Measurements from ENCODE around the gene MACROD2.

The MACROD2 gene

DNA sequence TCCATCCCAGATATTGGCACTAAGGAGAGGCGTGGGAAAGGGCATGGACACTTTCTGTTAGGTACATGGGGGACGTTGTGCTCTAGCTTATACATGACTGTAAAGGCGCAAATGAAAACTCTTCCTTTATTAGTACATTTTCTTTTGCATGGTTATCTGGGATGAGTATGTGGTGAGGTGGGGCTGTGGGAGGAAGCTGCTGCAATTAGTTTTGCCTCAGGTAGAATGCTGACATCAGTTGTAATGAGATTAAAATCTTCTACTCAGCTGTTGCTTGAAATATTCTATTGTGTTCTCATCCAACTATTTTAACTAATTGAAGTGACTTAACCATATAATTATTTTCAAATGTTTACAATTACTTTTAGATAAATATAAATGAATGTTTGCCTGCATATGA, 560.4 kb downstream of the MACROD2 start:
- no peak for DNase-seq

DNA sequence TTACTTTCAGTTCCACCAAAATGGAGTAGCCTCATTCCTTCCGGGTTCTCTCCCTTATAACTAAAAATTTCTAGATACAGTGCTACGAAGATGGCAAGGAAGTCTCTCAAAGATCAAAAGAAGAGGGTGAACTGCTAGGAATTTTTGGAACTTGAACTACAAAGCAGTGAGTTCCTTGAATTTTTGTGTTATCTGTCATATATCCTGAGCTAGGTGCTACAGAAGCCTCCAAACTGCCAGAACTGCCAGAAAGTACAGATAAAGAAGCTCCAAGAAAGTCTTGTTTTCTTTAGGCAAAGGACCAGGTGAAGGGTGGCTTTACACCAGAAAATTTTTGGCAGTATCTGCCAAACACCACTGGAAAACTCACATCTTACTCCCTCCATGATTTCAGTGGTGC, 560.9 kb downstream of the MACROD2 start:
- no peak for DNase-seq

DNA sequence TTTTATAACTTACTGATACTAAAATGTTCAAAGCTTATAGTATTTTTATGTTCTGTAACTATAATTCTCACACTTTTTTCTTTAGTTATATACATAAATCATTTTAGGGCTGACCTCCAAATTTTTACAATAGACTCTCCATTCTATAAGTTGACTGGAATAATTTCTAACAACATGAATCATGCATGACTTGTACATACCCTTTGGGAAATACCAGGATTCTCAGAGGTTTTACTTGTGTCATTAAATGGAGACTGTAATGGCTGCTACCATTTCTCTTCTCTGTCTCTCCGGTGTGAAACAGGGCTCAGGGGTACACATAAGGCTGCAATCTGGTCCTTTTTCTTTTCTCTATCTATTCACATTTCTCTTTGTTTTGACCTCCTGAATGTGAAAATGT, 564.3 kb downstream of the MACROD2 start:
- no peak for DNase-seq

DNA sequence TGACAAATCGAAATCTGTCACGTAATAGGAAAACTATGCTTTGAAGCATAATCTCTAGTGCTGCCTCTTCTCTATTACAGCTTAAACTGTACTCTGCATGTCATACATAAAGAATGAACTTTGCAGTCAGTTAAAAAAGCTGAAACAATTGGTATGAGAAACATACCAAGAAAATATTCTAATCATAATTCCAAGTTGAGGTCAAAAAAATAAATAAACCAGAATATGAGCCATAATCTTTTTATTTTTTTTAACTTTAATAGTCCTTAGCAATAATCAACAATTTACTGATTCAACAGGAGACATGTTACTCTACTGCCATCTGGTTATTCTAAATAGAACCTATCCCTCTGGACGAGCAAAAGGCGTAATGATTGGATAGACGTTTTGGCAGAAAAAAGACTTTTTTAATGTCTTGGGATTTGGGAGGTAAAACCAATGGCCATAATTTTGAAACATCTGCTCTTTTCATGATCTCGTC, 566.5 kb downstream of the MACROD2 start:
- DNase-seq = no peak

DNA sequence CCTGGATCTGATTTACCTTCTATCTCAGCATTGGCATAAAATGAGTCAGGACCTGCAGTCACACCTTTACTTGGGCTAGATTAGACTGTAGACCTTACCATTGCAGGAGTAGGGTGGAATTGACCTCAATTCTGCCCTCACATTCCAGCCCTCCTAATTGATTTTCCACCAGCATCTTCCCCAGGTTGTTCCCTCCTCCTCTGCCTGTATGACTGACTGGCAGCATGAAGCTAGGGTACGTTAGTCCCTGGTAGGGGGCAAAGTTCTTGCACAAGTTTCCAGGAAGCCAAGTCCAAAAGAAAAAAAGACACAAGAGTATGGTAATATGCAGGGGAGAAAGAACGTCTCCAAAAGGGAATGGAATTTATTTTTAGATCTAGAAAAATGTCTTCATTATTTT, 567.7 kb downstream of the MACROD2 start:
- DNase-seq = no peak

DNA sequence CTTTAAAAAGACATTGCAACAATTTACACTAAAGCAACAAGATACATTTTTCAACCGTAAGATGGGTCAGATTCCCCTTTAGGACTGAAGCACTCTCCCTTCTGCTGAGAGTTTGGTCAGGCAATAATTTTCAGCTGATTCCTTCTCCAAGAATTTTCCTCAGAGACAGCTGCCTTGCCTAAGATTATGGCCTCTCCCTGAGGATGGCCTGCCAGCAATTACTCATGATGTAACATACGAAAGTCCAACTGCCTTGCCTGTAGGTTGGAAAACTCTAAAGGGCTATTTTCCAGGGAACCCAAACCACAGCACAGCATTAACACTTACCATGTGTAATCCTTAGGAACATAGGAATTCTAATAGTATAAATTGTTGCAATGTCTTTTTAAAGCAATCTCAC, 571.2 kb downstream of the MACROD2 start:
- DNase-seq = no peak

DNA sequence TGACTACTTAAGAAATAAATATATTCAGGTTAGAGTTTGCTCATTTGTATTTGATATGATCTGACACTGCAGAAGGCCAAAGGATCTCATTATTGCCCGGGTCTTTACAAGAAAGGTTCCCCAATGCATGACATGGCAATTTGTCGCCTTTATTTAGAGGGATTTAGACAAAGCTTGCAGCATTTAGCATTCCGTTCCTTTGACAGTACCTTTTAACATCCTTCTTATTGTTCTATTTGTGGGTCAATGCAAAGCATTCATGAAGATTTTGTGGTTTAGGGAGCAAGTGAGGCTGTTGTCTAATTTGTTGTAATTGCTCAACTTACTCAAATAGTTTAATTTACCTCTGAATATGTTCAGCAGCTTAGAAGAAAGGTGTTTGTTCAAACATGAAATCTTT, 572.9 kb downstream of the MACROD2 start:
- no peak for DNase-seq

DNA sequence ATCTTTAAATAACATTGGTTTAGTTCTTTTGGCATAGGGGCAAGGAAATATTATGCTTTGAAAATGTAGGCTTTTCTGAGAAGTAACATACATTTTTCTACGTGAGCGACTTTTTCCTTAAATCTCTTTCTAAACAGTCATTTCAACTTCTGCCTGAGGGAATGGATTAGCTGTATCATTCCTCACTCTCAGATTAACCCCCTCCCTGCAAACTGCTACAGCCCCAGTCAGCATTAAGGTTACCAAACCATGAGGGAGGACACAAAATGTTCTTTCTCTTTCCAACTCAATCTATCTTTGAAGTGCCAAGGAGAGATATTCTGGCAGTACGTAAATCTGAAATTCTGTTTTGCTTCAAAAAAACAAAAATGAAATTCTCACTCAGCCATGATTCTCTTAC, 573.4 kb downstream of the MACROD2 start:
- no peak for DNase-seq

DNA sequence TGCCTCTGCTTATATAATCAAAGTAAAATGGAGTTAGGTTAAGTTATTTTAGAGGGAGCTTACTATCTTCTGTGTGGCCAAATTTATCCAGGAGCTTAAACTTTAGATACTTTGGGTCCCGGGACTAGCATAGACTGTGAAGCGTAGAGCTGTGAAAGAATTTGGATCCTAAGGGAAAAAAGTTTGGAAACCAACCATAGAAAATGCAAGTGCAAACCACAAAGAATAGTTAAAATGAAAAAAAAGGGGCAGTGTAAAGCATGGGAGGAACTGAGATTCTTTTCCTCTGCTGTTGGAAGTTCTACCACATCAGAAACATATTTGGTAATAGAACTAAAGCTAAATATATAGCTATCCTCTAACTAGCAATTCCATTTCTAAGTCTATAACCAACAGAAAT, 574.3 kb downstream of the MACROD2 start:
- no peak for DNase-seq

DNA sequence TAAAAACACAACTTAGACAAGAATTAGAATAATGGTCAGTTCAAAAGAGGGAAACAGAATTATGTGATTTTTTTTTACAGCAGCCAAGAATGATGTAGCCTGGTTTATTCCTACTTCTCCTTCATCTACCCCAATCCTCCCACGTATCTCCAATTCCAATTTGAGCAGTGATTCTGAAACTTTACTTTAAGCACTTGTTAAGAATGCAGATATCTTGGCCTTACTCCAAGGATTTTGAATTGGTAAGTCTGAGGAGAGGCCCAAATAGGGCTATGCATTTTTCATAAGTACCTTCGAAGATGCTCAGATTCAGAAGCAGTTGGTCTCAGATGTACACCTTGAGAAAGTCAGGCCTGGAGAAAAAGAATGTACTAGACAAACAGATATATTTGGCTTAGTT, 575.5 kb downstream of the MACROD2 start:
- DNase-seq = no peak

DNA sequence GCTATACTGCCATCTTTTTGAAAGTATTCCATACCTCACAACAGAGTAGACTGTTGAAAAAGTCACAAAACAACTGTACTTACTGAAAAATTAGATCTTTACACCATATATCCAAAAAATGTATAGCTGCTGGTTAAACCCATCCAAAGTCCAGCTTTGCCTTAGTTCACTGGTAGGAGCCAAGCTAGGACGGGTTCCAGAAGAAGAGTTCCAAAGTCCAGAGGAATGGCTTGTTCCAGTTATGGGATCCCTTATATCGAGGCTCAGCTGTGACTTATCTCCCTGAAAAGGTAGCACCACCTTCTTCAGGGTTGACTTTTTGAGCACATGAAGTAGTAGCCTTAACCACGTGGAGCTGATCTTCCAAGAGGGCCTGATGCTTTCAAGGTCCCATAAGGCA, 578.4 kb downstream of the MACROD2 start:
- no peak for DNase-seq

DNA sequence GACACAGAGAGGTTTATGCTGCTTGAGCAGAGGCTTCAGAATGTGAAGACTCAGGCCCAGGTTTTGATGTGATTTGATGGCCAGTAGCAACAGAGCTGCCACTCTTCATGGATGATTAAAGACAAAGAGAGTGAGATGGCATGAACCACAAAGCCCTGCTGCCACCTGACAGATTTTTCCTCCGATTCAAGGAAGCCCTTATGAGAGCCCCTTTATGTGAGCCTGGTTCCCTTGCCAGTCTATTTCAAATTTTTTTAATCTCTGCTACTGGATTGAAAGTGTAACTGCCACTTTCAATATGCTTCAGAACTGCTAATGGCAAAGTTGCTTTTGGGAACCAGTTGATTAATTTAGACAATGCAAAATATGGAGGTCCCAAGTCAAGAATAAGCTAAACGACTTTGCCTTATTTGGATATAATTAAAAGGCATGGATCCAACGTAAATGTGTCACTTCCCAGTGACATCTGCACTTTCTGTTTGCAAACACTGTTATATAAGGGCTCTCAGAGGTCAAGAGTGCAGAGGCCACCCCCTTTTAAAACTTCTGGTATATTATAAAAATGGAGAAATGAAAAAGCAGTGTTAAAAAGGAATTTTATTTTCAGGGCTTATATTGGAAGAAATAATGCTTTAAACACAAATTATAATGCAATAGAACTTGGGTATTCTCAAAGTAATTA, 581.0 kb downstream of the MACROD2 start:
- DNase-seq = no peak

DNA sequence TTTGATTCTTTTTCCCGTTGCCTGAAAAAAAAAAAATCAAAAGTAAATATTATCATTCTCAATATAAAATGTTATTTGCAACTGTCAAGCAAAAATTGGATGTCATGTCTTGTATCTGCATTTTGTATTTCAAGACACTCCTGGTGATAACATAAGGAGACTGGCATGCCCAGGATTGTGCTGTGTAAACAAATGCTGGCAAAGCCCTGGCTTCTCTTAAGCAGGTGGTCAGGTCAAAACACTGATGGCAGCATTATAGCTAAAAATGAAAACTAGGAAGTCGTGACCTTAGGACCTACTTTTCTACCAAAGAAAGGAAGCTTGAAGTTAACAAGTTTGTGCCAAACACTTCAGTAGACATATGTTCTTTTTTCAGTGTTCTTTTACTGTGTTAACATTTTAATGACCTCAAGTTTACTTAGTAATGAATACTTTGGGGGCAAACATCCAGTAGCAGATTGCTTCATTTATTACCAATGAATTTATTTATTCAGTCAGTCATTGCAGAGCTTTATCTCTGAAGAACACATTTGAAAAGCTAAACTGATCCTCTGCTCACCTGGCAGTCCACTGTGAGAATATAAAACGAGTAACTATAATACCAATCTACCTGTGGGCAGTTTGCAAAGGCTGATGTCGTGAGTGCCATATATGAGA, 585.2 kb downstream of the MACROD2 start:
- no peak for DNase-seq

DNA sequence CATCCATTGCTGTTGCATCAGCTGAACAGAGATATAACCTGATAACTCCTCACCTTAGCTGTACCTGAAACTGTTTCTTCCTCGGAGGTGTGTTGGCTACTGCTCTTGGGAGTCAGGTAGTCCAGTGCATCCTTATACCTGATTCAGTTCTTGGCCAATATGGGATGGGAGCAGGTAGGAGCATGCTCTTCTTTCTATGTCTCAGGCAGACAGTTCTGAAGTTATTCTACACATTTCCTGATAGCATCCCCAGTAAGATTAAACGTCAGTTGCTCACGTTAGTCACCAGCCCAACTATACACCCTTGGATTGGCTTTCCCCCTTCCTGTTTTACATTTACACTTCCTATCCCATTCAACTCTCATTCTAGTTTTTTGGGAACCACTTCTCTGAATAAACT, 586.4 kb downstream of the MACROD2 start:
- DNase-seq = no peak

DNA sequence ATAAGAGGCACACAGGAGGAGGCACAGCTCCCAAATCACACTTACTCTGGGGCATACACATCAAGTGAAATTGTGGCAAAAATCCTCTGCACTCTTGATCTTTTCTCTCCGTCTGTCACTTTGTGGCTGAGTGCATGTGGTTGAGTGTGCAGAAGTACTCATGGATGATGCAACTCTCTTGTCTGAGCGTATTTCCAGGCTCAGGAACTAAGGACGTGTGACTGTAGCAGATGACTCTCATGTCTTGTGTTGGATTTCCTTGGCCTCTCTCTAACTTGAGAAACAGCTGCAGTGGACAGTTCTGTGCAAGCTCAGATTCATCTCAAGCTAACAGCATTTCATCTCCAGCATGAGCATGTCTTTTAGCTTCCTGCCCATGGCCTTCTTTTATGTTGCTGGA, 587.5 kb downstream of the MACROD2 start:
- no peak for DNase-seq

DNA sequence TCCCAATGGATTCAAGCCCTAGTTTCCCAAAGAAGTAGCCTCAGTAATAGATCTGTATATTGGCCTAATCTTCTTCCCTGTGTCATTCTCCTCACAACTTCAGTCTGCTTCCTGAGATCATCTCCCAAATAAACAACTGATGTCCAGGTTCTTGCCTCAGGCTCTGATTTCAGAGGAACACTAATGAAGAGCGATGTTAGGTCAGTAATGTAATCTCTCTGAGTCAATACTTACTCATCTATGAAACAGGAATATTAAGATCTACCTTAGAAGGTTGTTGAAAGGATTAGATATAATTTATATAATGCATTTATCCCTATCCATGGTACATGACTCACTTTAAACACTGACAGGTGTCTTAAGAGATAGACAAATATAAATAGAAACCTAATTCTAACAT, 588.1 kb downstream of the MACROD2 start:
- no peak for DNase-seq

DNA sequence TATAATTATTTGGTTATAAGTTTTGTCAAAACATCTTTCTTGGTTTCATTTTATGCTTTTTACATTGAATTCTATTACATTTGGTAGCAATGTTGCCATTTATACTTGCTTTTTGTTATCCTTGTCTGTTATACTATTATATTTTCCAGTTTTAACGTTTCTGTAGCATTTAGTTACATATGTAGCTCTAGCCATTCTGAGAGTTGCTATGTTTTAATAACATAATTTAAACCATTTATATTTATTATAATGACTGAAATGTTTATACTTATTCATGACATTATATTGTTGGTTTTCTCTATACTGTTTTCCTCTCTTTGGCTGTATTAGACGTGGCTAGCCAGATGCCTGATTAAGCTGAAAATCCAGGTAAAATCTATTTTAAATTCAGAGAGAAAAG, 594.1 kb downstream of the MACROD2 start:
- DNase-seq = no peak

DNA sequence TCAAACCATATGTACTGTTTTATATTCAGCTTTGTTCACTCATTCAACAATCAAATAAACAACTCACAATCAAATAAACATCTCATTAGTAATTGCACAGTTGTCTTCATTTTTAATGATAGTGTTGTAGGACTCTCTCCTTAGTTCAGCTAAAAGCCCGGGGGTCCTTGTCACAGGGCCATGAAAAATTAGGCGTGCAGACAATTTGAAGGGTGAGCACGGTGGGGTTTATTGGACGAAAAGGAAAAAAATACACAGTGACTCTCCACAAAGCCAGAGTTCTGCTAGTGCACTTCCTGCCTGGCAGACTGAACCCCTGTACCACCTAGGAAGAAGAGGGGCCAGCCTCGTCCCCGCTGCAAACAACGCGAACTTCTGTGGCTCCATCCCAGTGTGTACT, 599.7 kb downstream of the MACROD2 start:
- no peak for DNase-seq

DNA sequence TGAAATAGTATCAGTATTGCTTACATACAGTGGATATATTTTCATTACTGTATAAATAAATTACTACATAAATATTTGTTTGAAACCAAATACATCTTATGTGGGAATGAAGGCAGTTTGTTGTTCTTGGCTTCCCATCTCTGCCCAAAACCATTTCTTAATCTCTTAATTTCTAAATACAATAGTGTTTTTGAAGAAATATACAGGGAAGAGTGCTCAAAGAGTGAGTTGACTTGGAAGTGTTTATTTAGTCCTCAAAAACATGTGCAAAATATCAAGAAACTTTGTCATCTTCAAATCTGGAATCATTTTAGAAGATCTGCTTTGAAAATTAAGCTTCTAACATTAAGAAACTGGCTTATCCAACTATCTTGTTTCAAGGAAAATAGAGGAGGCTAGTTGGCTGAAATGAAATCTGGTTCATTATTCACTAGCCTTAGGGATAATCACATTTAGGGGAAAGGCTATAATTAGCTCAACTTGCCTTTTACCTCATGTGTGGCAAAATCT, 601.9 kb downstream of the MACROD2 start:
- no peak for DNase-seq

DNA sequence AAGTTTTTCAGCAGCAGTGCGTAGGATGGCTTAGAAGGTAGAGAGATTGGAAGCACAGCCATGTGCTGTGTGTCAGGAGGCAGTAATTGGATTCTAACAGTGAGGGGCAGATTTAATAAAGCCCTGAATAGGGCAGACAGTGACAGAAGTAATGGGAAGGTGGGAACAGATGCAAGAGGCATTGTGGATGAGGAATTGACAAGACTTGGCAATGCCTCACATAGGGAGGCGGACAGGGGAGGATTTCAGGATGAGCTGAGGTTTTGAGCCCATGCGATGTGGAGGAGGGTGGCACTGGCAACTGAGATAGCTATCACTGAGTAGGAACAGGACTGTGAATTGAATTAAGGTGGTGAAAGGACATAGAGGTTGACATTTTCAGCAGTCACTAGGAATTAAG, 604.3 kb downstream of the MACROD2 start:
- no peak for DNase-seq

DNA sequence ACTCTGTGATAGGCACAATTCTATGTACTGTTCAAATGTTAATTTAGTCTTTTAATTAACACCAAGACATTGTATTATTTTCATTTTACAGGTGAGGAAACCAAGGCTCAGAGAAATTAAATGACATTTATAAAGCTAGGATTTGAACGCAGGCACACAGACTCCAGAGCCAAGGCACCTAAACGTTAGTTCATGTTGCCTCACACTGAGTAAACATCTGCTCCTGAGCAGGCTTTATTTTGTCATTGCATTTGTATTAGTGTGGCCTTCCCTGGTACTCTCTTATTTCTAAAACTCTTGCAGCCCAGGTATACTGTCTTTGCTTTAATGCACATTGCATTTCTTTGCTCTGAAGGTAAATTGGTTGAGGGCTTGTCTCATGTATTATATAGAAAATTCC, 605.2 kb downstream of the MACROD2 start:
- no peak for DNase-seq

DNA sequence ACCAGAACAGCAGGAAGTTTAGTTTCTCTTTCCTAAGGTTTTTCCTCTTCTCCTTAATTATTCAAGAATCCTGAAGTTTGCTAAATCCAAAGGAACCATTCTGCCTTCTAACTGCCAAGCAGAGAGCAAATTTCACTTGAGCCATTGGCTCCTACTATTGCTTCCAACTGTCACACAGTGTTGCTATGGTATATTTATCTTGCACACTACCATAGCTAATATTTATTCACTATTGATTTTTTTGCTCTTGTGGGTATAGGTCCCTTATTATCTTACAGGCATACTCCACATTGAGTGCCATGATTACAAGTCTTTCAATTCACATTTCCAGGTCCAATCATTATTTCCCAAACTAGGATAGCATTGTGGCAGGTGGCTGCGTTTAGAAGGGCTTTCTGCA, 608.8 kb downstream of the MACROD2 start:
- DNase-seq = no peak

DNA sequence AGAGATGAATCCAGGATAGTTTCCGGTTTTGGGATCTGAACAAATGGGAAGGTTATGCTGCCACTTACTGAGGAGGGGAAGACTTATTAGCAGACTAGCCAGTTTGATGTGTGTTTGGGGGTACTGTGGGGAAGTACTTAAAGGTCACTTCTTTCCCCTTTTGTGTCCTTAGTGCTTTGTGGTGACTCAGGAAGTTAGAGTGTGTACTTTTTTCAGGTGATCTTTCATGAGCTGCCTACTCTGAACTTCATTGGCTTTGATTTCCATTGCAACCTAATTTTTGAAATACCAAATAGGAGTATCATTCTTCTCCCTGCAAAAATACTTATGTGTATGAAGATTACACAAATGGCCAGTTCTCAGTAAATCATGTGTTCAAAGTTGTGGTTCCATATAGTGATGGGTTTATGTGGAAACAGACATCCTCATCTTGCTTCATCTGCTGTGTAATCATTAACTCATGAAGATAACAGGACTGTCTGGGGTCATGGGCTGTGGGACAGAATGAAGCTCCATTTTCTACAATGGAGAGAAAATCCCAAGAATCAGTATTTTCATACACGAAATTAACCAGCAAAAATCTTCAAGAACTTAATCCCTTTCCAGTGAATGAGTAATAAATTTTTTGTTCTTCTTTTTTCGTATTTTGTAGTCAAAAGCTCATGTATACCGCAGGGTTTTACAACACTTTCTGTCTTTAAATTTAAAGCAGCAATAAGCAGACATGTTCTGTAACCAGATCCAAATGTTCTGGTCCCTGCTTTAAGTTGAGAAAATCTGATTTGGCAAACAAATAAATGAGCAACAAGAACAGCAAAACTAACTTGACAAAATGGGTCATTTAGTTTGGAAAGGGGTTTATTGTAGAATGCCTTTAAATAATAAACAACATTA, 614.3 kb downstream of the MACROD2 start:
- DNase-seq = no peak

DNA sequence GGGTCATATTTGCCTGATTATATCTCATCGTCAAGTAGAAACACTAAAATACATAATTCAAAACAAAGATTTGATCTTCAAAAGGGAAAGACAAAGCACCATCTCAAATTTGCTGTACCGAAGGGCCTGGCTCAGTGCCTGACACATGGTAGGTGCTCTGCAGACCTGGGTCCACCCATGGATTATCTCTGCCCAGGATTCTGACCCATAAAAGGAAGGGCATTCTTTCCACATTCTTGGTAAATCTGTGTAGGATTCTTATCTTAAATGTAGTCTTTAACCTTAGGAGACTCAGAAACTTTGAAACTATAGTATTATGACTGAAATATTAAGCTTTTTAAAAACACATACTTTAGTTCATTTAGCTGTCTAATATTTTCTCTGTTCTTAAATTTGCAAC, 616.2 kb downstream of the MACROD2 start:
- no peak for DNase-seq

Measured in NCI-H1436 treated with DMSO at 0.1 percent for 48 hours (cell line).